Right lobe of liver (tissue), 4 donors: Measurements from ENCODE around the gene CACNB3.

Source experiments
- CTCF ChIP-seq, 4 donors: fragments of 200-600 bp in 3 of 4; fragments of 450-650 bp in 1 of 4; IDR thresholded peaks; one replicate each; pipeline versions ENCODE4 v1.5.1 to v1.8.0; 2016 to 2022; ENCODE audit warnings: antibody characterized with exemption in 4 of 4, mild to moderate bottlenecking in 2 of 4
- POLR2A ChIP-seq: fragments of 450-650 bp; IDR thresholded peaks from one replicate; pipeline ENCODE4 v1.6.1; 2017; ENCODE audit warnings: antibody characterized with exemption, mild to moderate bottlenecking
- donor health status: DM: no; HTN: no; CAD: no.
- donor health status: DM: no; HTN: no; CAD: no.
- donor health status: DM: no; HTN: yes; CAD: no.

- peak; percentile 89 to 99 (median 90) for TF ChIP-seq CTCF (IDR thresholded peaks at IDR 0.05)
- TF ChIP-seq POLR2A, result no peak
These were observed 22.5 kb upstream of the CACNB3 start for GRCh38 chr12:48795550-48796455.
